HUES48 (cell line): Measurements from ENCODE around the gene EIF3CL.
"Not testable (repeated sequence)": the region's sequence is repeated elsewhere in the genome, so short reads cannot be mapped to it uniquely, and the experiment has no call there.

Experiments
- H3K27ac ChIP-seq: one replicate; pipeline ENCODE4 v1.7.0; 2013; ENCODE audit warnings: low read depth, low read length, inconsistent platforms
- H3K27me3 ChIP-seq: 2 replicates; pipeline ENCODE4 v1.6.1; 2013; ENCODE audit warnings: mild to moderate bottlenecking, low read length; ENCODE audit not compliant: control insufficient read depth, insufficient read depth
- H3K36me3 ChIP-seq: 2 replicates; pipeline ENCODE4 v1.6.1; 2013; ENCODE audit warnings: low read length; ENCODE audit not compliant: control insufficient read depth, insufficient read depth
- H3K4me1 ChIP-seq: 2 replicates; pipeline ENCODE4 v1.6.1; 2013; ENCODE audit warnings: mild to moderate bottlenecking, low read length; ENCODE audit not compliant: control insufficient read depth, insufficient read depth
- H3K4me3 ChIP-seq: 2 replicates; pipeline ENCODE4 v1.5.1; 2013; ENCODE audit warnings: mild to moderate bottlenecking, low read depth, low read length
- H3K9ac ChIP-seq: 2 replicates; pipeline ENCODE4 v1.6.1; 2013; ENCODE audit warnings: mild to moderate bottlenecking, low read depth, low read length, moderate library complexity
- H3K9me3 ChIP-seq: 2 replicates; pipeline ENCODE4 v1.6.1; 2013; ENCODE audit warnings: low read length; ENCODE audit not compliant: control insufficient read depth, insufficient read depth

The EIF3CL gene, protein sequence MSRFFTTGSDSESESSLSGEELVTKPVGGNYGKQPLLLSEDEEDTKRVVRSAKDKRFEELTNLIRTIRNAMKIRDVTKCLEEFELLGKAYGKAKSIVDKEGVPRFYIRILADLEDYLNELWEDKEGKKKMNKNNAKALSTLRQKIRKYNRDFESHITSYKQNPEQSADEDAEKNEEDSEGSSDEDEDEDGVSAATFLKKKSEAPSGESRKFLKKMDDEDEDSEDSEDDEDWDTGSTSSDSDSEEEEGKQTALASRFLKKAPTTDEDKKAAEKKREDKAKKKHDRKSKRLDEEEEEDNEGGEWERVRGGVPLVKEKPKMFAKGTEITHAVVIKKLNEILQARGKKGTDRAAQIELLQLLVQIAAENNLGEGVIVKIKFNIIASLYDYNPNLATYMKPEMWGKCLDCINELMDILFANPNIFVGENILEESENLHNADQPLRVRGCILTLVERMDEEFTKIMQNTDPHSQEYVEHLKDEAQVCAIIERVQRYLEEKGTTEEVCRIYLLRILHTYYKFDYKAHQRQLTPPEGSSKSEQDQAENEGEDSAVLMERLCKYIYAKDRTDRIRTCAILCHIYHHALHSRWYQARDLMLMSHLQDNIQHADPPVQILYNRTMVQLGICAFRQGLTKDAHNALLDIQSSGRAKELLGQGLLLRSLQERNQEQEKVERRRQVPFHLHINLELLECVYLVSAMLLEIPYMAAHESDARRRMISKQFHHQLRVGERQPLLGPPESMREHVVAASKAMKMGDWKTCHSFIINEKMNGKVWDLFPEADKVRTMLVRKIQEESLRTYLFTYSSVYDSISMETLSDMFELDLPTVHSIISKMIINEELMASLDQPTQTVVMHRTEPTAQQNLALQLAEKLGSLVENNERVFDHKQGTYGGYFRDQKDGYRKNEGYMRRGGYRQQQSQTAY

DNA sequence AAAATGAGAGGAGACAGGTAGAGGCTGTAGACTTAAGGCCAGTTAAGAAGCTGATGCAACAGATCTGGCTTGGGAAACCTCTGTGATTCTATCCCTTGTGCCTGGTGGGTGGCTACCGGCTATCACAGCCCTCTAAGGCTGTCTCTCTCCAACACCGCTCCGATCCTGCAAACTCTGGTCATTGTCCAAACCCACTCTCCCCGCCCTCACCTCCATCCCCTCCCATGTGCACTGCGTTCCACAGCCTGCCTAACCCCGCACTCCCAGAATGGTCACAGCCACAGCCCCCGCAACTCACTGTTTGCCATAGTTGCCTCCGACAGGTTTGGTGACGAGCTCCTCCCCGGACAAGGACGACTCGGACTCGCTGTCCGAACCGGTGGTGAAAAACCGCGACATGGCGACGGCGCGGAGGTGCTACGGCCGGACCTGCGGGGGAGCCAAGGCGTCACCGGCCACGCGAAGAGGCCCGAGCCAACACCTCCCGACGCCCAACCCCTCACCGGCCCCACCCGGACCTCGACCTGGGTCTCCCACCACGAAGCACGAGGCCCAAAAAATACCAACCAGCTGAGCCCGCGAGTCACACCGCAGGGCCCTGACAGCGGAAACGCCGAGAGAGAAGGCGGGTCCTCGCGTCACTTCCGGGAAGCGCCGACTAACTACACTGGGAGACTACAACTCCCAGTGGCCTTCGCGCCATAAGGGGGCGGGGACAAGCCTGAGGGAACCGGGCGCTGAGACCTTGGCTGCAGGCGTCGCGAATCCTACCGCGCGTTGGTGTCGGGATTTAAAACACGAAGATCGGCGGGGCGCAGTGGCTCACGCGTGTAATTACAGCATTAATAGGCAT is at the start of gene EIF3CL:
TSS of gene EIF3CL (minus strand) at position 622 of the 853 bp plus-strand sequence. CDS start at position 399, 223 bp downstream.
- not testable (repeated sequence) for H3K4me1 ChIP-seq, H3K36me3 ChIP-seq, H3K27me3 ChIP-seq, H3K9ac ChIP-seq, H3K9me3 ChIP-seq, H3K27ac ChIP-seq
- peak within 1 kb of the TSS; percentile 59 for H3K4me3 ChIP-seq

GRCh38 chr16:28447081-28447480 is 43.4 kb upstream of the EIF3CL start:
- H3K9ac ChIP-seq, H3K9me3 ChIP-seq, H3K27me3 ChIP-seq, H3K4me3 ChIP-seq, H3K36me3 ChIP-seq, H3K4me1 ChIP-seq, H3K27ac ChIP-seq: not testable (repeated sequence)

DNA sequence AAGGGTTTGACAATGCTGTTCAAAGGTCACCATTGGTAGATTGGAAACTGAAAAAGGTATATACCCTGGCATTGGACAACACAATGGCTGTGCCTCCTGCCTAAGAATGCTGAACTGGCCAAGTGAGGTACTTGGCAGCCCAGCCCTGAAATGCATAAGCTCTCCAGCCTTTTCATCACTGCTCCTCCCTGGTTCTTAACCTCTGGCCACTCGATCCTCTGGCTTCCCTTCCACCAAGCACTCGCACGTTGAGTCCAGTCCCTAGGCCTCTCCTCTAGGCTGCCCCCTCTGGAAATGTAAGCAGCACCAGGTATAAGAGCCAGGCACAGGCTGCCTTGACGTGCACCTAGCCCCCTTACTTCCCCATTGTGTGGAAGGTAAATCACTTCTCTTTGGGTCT is 42.7 kb upstream of the EIF3CL start:
- H3K36me3 ChIP-seq, H3K4me3 ChIP-seq, H3K9me3 ChIP-seq, H3K9ac ChIP-seq, H3K27me3 ChIP-seq, H3K4me1 ChIP-seq, H3K27ac ChIP-seq: not testable (repeated sequence)

- not testable (repeated sequence) for H3K27me3 ChIP-seq, H3K36me3 ChIP-seq, H3K4me1 ChIP-seq, H3K9ac ChIP-seq, H3K4me3 ChIP-seq, H3K9me3 ChIP-seq, H3K27ac ChIP-seq
Observed at GRCh38 chr16:28443943-28444342, 40.3 kb upstream of the EIF3CL start.

- not testable (repeated sequence) for H3K4me1 ChIP-seq, H3K4me3 ChIP-seq, H3K27ac ChIP-seq, H3K9ac ChIP-seq, H3K27me3 ChIP-seq, H3K36me3 ChIP-seq, H3K9me3 ChIP-seq
Observed at GRCh38 chr16:28438899-28439298, 35.3 kb upstream of the EIF3CL start.

GRCh38 chr16:28435340-28435739 is 31.7 kb upstream of the EIF3CL start:
- not testable (repeated sequence) for H3K36me3 ChIP-seq, H3K27ac ChIP-seq, H3K9ac ChIP-seq, H3K4me3 ChIP-seq, H3K9me3 ChIP-seq, H3K4me1 ChIP-seq, H3K27me3 ChIP-seq

DNA sequence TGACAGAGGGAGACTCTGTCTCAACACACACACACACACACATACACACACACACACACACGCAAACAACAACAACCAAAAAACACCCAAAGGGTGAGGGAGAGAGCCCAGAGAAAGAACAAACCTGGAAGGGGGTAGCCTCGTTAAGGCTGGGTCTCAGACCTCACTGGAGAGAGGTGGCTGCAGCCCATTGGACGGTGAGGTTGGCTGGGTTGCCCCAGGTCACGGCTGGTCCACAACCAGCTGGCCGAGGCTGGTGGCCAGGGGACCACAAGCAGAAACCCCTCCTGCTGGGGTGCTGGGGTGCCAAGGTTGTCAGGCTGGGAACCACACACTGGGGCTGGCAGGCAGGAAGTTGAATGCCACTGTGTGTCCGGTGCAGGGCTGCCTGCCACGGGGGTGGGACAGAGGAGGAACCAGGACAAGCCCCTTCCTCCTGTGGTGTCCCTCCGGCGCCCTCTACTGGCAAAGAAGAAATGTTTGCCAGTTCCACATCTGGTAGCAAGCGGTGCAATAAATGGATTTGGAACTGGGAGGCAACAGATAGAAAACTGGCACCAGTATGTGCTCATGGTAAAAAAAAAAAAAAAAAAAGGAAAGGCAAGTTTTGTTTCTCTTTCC is 22.5 kb upstream of the EIF3CL start:
- not testable (repeated sequence) for H3K9me3 ChIP-seq, H3K4me1 ChIP-seq, H3K36me3 ChIP-seq, H3K4me3 ChIP-seq, H3K27ac ChIP-seq, H3K27me3 ChIP-seq, H3K9ac ChIP-seq

GRCh38 chr16:28421071-28421750 is 17.6 kb upstream of the EIF3CL start:
- not testable (repeated sequence) for H3K27me3 ChIP-seq, H3K27ac ChIP-seq, H3K9me3 ChIP-seq, H3K4me1 ChIP-seq, H3K4me3 ChIP-seq, H3K9ac ChIP-seq, H3K36me3 ChIP-seq

GRCh38 chr16:28417033-28417432 is 13.4 kb upstream of the EIF3CL start:
- not testable (repeated sequence) for H3K4me3 ChIP-seq, H3K4me1 ChIP-seq, H3K36me3 ChIP-seq, H3K27me3 ChIP-seq, H3K9me3 ChIP-seq, H3K9ac ChIP-seq, H3K27ac ChIP-seq

- not testable (repeated sequence) for H3K36me3 ChIP-seq, H3K4me3 ChIP-seq, H3K9me3 ChIP-seq, H3K27ac ChIP-seq, H3K9ac ChIP-seq, H3K4me1 ChIP-seq, H3K27me3 ChIP-seq
Observed at GRCh38 chr16:28414530-28414929, 10.9 kb upstream of the EIF3CL start.
